HCT116 (cell line): Measurements from ENCODE around the gene GNPDA1. TPM values are rescaled to one million over a fixed set of nuclear protein-coding genes. Genes with fewer than 3 reads are reported as not detected.

Source experiments
- ATAC-seq: fragments of 200-7000 bp; cut with Tn5 transposase; 2 replicates; pipeline ENCODE4 v1.9.1; 2020; ENCODE audit warnings: mild to moderate bottlenecking, moderate library complexity
- BruUV-seq: library from RNA; stranded (reverse); fragments of 400-500 nt; replicated peaks from 2 replicates; lab custom pipeline; 2021; lab: Mats Ljungman, UMichigan
- CTCF ChIA-PET: fragments of 300-600 bp; sonication (Branson Sonifier 250); formaldehyde crosslinking; loops from one replicate; lab custom pipeline; 2021; ENCODE audit warnings: antibody characterized with exemption; lab: Charles Lee
- POLR2A ChIA-PET: fragments of 300-600, 350-600 bp; sonication (Branson Sonifier 250); formaldehyde crosslinking; loops from one replicate; lab custom pipeline; 2021; ENCODE audit warnings: antibody characterized with exemption; lab: Charles Lee
- RAD21 ChIA-PET, 2 experiments: fragments of 300-600 bp; sonication (Branson Sonifier 250); formaldehyde crosslinking; loops; one replicate each; lab custom pipeline; 2023; ENCODE audit warnings: low total read pairs in 2 of 2; ENCODE audit not compliant: uncharacterized antibody in 2 of 2, unreplicated experiment in 2 of 2, low non-redundant PET in 1 of 2; lab: Charles Lee
- DNase-seq: peaks from one replicate; pipeline ENCODE4 v3.0.0-alpha.2; 2010; ENCODE audit warnings: low read depth, low spot score
- H2AFZ ChIP-seq: fragments of 200-600 bp; shearing (Covaris generic), sonication (generic); 2 replicates; pipeline ENCODE4 v1.6.1; 2017; ENCODE audit warnings: low read depth, mixed run types, mixed read lengths, antibody characterized with exemption, low read length; ENCODE audit not compliant: poor library complexity, severe bottlenecking
- H3K27ac ChIP-seq: 2 replicates; pipeline ENCODE4 v1.5.1; 2012; ENCODE audit warnings: low read depth, low read length
- H3K27me3 ChIP-seq: fragments of 200-600 bp; sonication (generic); 2 replicates; pipeline ENCODE4 v1.6.1; 2016; ENCODE audit warnings: mixed run types, low read length, mixed read lengths; ENCODE audit not compliant: insufficient read depth
- H3K36me3 ChIP-seq, 2 experiments: fragments of 200-500 bp in 1 of 2; fragments of 200-600 bp in 1 of 2; sonication (Bioruptor generic) in 1 of 2; sonication (generic) in 1 of 2; 2 replicates each; pipeline versions ENCODE4 v1.5.1 to v1.6.1; 2014 to 2016; ENCODE audit warnings: low read length in 2 of 2, inconsistent platforms in 1 of 2, mixed read lengths in 1 of 2, mixed run types in 1 of 2; ENCODE audit not compliant: insufficient read depth in 2 of 2, control insufficient read depth in 1 of 2
- H3K4me1 ChIP-seq, 2 experiments: fragments of 200-600 bp in 1 of 2; sonication (generic) in 1 of 2; 2 replicates each; pipeline versions ENCODE4 v1.5.1 to v1.6.1; 2012 to 2017; ENCODE audit warnings: low read length in 2 of 2, inconsistent platforms in 1 of 2, mild to moderate bottlenecking in 1 of 2, mixed read lengths in 1 of 2, mixed run types in 1 of 2, moderate library complexity in 1 of 2; ENCODE audit not compliant: insufficient read depth in 2 of 2, control insufficient read depth in 1 of 2
- H3K4me2 ChIP-seq: fragments of 200-600 bp; sonication (generic); 2 replicates; pipeline ENCODE4 v1.6.1; 2017; ENCODE audit warnings: mixed run types, low read length, mixed read lengths
- H3K4me3 ChIP-seq, 2 experiments: fragments of 200-600 bp in 1 of 2; sonication (generic) in 1 of 2; replicated peaks in 1 of 2; 2 replicates each; pipeline ENCODE4 v1.5.1; 2011 to 2016; ENCODE audit warnings: low read length in 2 of 2, control low read depth in 1 of 2, low read depth in 1 of 2, mild to moderate bottlenecking in 1 of 2, mixed read lengths in 1 of 2, mixed run types in 1 of 2
- H3K79me2 ChIP-seq: fragments of 200-600 bp; sonication (generic); 2 replicates; pipeline ENCODE4 v1.6.1; 2017; ENCODE audit warnings: mild to moderate bottlenecking, mixed run types, low read length, moderate library complexity, mixed read lengths; ENCODE audit not compliant: insufficient read depth
- H3K9ac ChIP-seq: fragments of 200-600 bp; sonication (generic); 2 replicates; pipeline ENCODE4 v1.6.1; 2016; ENCODE audit warnings: low read length, mixed read lengths
- H3K9me2 ChIP-seq: fragments of 200-600 bp; sonication (generic), shearing (Covaris generic); 2 replicates; pipeline ENCODE4 v1.6.1; 2017; ENCODE audit warnings: mixed run types, mild to moderate bottlenecking, moderate library complexity; ENCODE audit not compliant: insufficient read depth
- H3K9me3 ChIP-seq, 2 experiments: fragments of 200-500 bp in 1 of 2; fragments of 200-600 bp in 1 of 2; sonication (Bioruptor generic) in 1 of 2; sonication (generic) in 1 of 2; 2 replicates each; pipeline ENCODE4 v1.6.1; 2014 to 2017; ENCODE audit warnings: low read length in 2 of 2, mixed read lengths in 2 of 2, inconsistent platforms in 1 of 2, low read depth in 1 of 2, mild to moderate bottlenecking in 1 of 2, mixed run types in 1 of 2, moderate library complexity in 1 of 2; ENCODE audit not compliant: control insufficient read depth in 1 of 2, insufficient read depth in 1 of 2
- H4K20me1 ChIP-seq: fragments of 200-600 bp; sonication (generic), shearing (Covaris generic); 2 replicates; pipeline ENCODE4 v1.6.1; 2017; ENCODE audit warnings: mixed run types, mild to moderate bottlenecking, moderate library complexity; ENCODE audit not compliant: insufficient read depth
- ATF3 ChIP-seq: IDR thresholded peaks from 2 replicates; pipeline ENCODE4 v1.6.1; 2012
- CBX3 ChIP-seq: IDR thresholded peaks from 2 replicates; pipeline ENCODE4 v1.6.1; 2012; ENCODE audit warnings: low read depth
- CEBPB ChIP-seq: IDR thresholded peaks from 2 replicates; pipeline ENCODE4 v1.6.1; 2012; ENCODE audit warnings: low read depth
- EGR1 ChIP-seq: IDR thresholded peaks from 2 replicates; pipeline ENCODE4 v1.6.1; 2012; ENCODE audit warnings: low read depth
- ELF1 ChIP-seq: IDR thresholded peaks from 2 replicates; pipeline ENCODE4 v1.6.1; 2012; ENCODE audit warnings: low read depth, borderline replicate concordance
- EZH2 ChIP-seq: fragments of 200-600 bp; sonication (generic); IDR thresholded peaks from 2 replicates; pipeline ENCODE4 v1.6.1; 2017; ENCODE audit warnings: antibody characterized with exemption, mixed run types
- EZH2phosphoT487 ChIP-seq: fragments of 200-600 bp; IDR thresholded peaks from 2 replicates; pipeline ENCODE4 v1.6.1; 2018; ENCODE audit warnings: antibody characterized with exemption, borderline replicate concordance
- JUND ChIP-seq: IDR thresholded peaks from 2 replicates; pipeline ENCODE4 v1.6.1; 2012
- POLR2A ChIP-seq: IDR thresholded peaks from 2 replicates; pipeline ENCODE4 v1.7.0; 2011; ENCODE audit warnings: borderline replicate concordance; ENCODE audit not compliant: insufficient read depth, insufficient read length; ENCODE audit errors: extremely low read depth
- POLR2AphosphoS5 ChIP-seq: IDR thresholded peaks from 2 replicates; pipeline ENCODE4 v1.6.1; 2011; ENCODE audit warnings: mild to moderate bottlenecking, low read depth, low read length, moderate library complexity
- REST ChIP-seq: IDR thresholded peaks from 2 replicates; pipeline ENCODE4 v1.6.1; 2012; ENCODE audit warnings: low read depth
- SP1 ChIP-seq: IDR thresholded peaks from 2 replicates; pipeline ENCODE4 v1.6.1; 2012; ENCODE audit warnings: low read depth
- SRF ChIP-seq: IDR thresholded peaks from 2 replicates; pipeline ENCODE4 v1.6.1; 2012; ENCODE audit warnings: low read depth
- TCF7L2 ChIP-seq: IDR thresholded peaks from 2 replicates; pipeline ENCODE4 v1.7.0; 2011; ENCODE audit warnings: borderline replicate concordance, inconsistent platforms; ENCODE audit not compliant: insufficient read depth, insufficient read length; ENCODE audit errors: extremely low read depth
- YY1 ChIP-seq: IDR thresholded peaks from 2 replicates; pipeline ENCODE4 v1.6.1; 2011; ENCODE audit warnings: low read length, low read depth, moderate library complexity, mild to moderate bottlenecking; ENCODE audit not compliant: insufficient replicate concordance; ENCODE audit errors: extremely low read depth
- ZBTB33 ChIP-seq: IDR thresholded peaks from 2 replicates; pipeline ENCODE4 v1.6.1; 2011; ENCODE audit warnings: mild to moderate bottlenecking, low read length, moderate library complexity; ENCODE audit not compliant: insufficient replicate concordance; ENCODE audit errors: extremely low read depth
- ZFX ChIP-seq: fragments of 450-650 bp; IDR thresholded peaks from 2 replicates; pipeline ENCODE4 v1.6.1; 2017
- ZNF274 ChIP-seq: fragments of 200-500 bp; sonication (Bioruptor generic); IDR thresholded peaks from 2 replicates; pipeline ENCODE4 v1.6.1; 2014; ENCODE audit warnings: mild to moderate bottlenecking, low read depth, low read length, inconsistent platforms
- intact Hi-C: fragments of 100-400 bp; cut with micrococcal nuclease; formaldehyde crosslinking; loops from 2 replicates; pipeline ENCODE4 v1.10.0; 2022
- total RNA-seq: library from RNA; stranded (reverse); gene quantifications from one replicate; pipeline ENCODE4 v1.2.1, GENCODE V29; 2021; ENCODE audit not compliant: unreplicated experiment
- TF ChIP-seq, protein P1 (sequence below): IDR thresholded peaks from 2 replicates; pipeline ENCODE4 v1.6.1; 2012
- TF ChIP-seq, protein P2 (sequence below), 3 experiments: fragments of 200-600 bp in 1 of 3; sonication (generic) in 1 of 3; IDR thresholded peaks in 2 of 3; conservative IDR thresholded peaks in 1 of 3; 2 replicates each; pipeline ENCODE4 v1.5.1; 2012 to 2017; ENCODE audit warnings: low read depth in 2 of 3, low read length in 2 of 3, antibody characterized with exemption in 1 of 3, borderline replicate concordance in 1 of 3, control low read depth in 1 of 3, mild to moderate bottlenecking in 1 of 3, mixed read lengths in 1 of 3, mixed run types in 1 of 3, moderate library complexity in 1 of 3; ENCODE audit not compliant: insufficient read depth in 1 of 3

GNPDA1 gene
- total RNA-seq, 1 experiment from 2014 or later, result 45.6 TPM

GRCh38 chr5:141957367-141957996 is 55.3 kb downstream of the GNPDA1 start:
- no peaks in the 10 kb centered on the region for H3K27me3 ChIP-seq
- no TSS peak for BruUV-seq
- no peak overlapping the region for H3K27ac ChIP-seq
- H3K4me2 ChIP-seq, result no peak overlapping the region
- intact Hi-C loops, result no loop called here
- CTCF ChIA-PET, result interaction anchor here (1.0 to 1.2 kb wide), 2 partner anchors 11 to 13 kb away, joined by 3 to 6 read pairs; partner anchors contain the start of gene RNF14
- H3K4me3 ChIP-seq, result no peak overlapping the region
- no peaks in the 10 kb centered on the region for H3K79me2 ChIP-seq
- no peak overlapping the region for H3K9ac ChIP-seq
- no peak for DNase-seq
- no peak for ATAC-seq
- no peak overlapping the region for H2AFZ ChIP-seq
- RAD21 ChIA-PET, result no interaction called here
- POLR2A ChIA-PET, result interaction anchor here (1.1 kb wide), 1 partner anchor 11 kb away, joined by 3 read pairs; the partner anchor contains the start of gene RNF14
- TF ChIP-seq POLR2AphosphoS5 (no peak), JUND (no peak), EZH2phosphoT487 (no peak), REST (no peak), EGR1 (no peak), ELF1 (no peak), ATF3 (no peak), ZNF274 (no peak), CBX3 (no peak), POLR2A (no peak), SP1 (no peak), CEBPB (no peak), EZH2 (no peak), TCF7L2 (no peak), YY1 (no peak), ZBTB33 (no peak), ZFX (no peak), SRF (no peak)
- TF ChIP-seq, protein P1, sequence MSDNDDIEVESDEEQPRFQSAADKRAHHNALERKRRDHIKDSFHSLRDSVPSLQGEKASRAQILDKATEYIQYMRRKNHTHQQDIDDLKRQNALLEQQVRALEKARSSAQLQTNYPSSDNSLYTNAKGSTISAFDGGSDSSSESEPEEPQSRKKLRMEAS, result no peak
- TF ChIP-seq, protein P2, sequence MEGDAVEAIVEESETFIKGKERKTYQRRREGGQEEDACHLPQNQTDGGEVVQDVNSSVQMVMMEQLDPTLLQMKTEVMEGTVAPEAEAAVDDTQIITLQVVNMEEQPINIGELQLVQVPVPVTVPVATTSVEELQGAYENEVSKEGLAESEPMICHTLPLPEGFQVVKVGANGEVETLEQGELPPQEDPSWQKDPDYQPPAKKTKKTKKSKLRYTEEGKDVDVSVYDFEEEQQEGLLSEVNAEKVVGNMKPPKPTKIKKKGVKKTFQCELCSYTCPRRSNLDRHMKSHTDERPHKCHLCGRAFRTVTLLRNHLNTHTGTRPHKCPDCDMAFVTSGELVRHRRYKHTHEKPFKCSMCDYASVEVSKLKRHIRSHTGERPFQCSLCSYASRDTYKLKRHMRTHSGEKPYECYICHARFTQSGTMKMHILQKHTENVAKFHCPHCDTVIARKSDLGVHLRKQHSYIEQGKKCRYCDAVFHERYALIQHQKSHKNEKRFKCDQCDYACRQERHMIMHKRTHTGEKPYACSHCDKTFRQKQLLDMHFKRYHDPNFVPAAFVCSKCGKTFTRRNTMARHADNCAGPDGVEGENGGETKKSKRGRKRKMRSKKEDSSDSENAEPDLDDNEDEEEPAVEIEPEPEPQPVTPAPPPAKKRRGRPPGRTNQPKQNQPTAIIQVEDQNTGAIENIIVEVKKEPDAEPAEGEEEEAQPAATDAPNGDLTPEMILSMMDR (IDR thresholded peaks at IDR 0.05 in 2 of 3, conservative IDR thresholded peaks at IDR 0.05 in 1 of 3; ENCODE audit: borderline replicate concordance in 1 of 3, insufficient read depth in 1 of 3, low read depth in 2 of 3, low read length in 2 of 3), result no peak
- no peaks in the 10 kb centered on the region for H4K20me1 ChIP-seq
- H3K4me1 ChIP-seq, result peaks cover 0 to 10% of the 10 kb centered on the region in 2 experiments; a peak in 1 of 4 replicates
- H3K9me2 ChIP-seq, result no peaks in the 10 kb centered on the region
- no peaks in the 10 kb centered on the region for H3K9me3 ChIP-seq
- H3K36me3 ChIP-seq, result no peaks in the 10 kb centered on the region
